HG03103 (cell line): ENCODE results near the gene PARVA.

Experiments used
- ATAC-seq: cut with Tn5 transposase; IDR thresholded peaks from one replicate; pipeline ENCODE4 v1.9.1; 2021; ENCODE audit warnings: low read depth; ENCODE audit not compliant: unreplicated experiment

The PARVA gene

DNA sequence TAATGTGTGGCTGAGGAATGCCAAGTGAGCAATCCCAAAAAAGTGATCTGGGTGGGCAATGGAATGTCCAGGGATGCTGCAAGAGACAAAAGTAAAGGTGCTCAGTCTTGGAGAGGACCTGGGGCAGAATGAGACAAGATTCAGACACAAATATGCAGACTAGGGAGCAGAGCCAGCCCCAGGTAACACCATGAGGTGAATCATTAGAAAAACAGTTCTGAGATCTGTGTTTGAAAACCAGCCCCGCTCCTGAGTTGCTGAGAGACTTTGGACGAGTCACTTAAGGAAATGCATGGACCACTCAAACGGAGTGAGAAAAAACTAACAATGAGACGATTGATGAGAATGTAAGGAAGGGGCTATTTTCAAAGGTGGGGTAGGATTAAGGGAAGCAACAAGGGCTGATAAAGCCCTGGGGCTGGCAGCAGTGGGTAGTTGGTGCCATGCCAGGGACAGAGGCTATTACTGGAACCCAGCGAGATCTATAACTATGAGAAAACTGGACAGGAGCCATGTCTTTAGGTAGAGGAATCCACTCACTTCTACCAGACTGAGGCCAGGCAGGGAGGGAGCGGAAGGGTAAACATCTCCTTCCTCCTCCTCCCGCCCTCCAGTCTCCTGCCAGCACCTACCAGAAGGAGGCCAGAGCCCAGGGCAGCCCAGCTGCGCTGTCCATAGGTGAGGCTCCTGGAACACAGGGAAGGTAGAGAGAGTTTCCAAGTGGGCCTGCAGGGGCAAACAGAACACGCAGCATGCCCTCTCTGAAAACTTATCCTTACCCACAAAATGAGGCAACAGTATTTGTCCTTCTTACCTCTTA lies 166.4 kb downstream of the PARVA start:
- no peak for ATAC-seq

DNA sequence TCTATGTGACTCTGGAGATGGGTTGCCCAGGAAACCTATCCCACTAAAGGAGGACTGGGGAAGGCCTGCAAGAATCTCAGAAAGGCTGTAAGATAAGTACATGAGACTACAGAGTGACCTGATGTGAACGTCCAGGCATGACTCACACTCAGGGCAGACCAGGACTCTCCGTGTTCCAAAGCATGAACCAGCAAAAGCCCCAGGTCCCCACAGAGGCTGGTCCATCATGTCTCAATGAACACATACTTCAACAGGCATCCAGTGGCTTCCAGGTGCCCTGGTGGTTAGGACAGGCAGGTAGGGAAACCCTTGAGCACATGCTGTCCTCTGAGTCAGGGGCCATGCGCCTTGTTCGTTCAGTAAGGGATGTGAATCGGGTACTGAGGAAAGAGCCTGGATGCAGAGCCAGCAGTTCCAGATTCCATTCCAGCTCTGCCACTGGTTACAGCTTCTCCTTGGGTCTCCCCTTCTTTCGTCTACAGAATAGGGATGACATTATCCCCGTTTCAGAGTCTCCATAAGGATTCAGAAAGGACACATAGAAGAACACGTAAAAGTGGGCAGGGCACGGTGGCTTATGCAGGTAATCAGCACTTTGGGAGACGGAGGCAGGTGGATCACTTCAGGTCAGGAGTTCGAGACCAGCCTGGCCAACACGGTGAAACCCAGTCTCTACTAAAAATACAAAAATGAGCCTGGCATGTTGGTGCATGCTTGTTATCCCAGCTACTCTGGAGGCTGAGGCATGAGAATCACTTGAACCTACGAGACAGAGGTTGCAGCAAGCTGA lies 167.8 kb downstream of the PARVA start:
- ATAC-seq: no peak

DNA sequence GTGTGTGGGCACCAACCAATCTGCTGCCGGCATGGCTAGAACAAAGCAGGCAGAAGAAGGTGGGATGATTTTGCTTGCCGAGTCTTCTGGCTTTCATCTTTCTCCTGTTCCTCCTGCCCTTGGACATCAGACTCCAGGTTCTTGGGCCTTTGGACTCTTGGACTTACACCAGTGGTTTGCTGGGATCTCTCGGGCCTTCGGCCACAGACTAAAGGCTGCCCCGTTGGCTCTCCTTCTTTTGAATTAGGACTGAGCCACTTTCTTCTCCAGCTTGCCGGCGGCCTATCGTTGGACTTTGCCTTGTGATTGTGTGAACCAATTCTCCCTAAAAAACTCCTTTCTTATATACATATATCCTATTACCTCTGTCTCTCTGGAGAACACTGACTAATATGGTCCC lies 168.8 kb downstream of the PARVA start:
- no peak for ATAC-seq

DNA sequence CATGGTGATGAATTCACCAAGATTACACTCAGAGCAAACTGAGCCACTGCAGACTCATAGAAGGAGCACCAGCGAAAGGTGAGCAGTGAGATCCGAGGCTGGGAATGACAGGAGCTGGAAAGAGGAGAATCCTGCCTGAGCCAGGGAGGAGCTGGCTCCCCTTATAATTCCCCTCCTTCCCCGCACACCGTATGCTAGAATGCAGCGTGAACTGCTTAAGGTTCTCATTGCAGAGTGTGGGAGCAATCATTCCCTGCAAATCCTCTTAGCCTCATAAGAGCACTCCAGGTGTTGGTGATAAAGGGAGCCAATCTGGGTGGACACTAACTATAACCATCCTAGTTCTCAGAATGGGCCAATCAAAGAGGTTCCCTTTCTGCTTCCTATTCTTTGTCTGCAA lies 169.3 kb downstream of the PARVA start:
- no peak for ATAC-seq

DNA sequence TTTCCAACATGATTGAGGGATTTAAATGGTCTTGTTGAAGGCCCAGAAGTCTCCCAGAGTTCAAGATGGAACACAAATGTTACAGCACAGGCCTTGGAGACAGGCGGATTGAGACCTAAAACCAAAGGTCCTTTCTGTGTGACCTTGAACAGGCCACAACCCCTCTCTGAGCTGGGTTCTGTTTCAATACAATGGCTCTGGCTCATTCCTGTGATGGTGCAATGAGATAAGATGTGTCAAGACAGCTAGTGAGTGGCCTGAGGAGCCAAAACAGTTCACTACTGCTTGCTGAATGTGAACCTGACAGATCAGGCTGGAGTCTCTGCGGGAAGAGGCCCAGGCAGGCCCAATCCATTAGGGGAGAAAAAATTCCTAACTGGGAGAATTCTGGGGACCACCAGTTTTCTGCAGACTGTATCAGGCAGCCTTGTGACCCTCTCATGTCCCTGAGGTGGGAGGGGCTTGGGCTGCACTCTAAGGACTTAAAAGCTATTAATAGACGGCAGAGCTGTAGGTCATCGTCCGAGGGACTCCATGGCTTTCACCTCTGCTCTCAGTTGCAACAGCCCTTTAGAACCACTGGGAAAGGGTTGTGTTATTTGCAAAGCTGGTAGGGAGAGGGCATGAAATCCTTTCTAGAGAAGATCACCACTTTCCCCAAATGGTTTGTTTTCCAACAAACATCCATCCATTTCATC lies 170.7 kb downstream of the PARVA start:
- ATAC-seq: no peak

DNA sequence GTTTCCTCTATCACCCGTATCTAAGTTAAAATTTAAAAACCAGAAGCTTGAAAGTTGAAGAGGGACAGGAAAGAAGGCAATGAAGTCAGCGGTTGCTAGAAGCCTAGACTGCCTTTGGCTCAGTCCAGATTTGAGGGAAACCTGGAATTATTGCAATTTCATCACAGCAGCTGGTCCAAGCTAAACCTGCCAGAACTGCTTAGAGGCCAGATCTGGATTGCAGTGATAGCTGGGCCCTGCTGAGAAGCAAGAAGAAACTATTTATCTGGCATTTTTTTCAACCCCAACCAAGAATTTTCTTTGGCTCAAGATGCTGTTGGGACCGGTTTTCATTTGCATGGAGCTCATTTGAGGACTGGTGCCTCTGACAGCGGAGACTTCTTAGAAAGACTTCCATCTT lies 175.3 kb downstream of the PARVA start:
- ATAC-seq: no peak

DNA sequence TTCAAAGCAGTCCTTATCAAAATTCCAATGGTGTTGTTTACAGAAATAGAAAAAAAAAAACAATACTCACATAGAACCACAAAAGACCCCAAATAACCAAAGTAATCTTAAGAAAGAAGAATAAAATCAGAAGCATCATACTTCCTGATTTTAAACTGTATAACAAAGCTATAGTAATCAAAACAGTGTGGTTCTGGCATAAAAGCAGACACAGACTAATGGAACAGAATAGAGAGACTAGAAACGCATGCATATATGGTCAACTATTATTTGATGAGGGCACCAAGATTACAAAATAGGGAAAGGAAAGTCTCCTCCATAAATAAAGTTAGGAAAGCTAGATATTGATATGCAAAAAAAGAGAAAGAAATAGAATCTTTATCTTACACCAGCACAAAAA lies 176.8 kb downstream of the PARVA start:
- no peak for ATAC-seq

DNA sequence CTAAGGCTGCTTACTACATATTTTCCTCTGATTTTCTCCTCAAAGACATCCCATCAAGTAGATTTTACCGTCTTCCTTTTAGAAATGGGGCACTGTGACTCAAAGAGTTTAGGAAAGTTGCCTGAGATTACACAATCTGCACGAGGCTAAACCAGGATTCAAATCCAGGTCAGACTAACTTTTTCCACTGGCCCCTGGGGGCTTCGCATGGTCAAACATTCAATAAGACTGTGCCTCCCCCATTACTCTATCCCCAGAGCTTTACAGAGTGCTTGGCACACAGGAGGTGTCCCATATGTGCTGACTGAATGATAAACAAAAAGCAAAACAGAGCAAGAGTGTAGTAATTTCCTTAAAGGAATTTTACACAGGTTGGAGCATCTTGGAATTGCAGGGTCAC lies 178.8 kb downstream of the PARVA start:
- no peak for ATAC-seq

DNA sequence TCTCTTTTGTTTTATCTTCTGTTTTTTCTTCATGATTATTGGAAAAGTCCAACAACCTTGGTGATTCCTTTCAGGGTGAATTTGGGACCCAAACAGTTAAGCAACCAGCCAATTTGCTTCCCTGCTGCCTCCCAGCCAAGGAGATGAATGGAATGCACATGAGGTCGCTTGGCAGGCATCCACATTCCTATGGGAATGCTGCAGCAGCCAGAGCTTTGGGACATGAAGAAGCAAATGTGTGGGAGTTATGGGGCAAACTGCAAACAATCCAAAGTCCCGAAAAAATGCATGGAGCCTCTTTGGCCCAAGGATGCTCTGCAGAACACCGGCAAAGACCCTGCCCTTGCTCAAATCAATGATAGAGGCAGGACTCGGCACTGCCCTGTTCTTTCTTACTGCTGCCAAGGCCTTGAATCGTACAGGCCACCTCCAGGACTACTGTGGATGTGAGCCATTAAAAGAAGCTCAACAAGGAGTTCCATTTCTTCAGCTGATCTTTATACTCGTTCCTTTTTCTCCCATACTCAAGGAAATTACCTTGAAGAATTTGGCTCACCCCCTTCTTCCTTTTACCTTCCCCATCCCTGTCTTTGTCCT lies 179.5 kb downstream of the PARVA start:
- ATAC-seq: no peak

DNA sequence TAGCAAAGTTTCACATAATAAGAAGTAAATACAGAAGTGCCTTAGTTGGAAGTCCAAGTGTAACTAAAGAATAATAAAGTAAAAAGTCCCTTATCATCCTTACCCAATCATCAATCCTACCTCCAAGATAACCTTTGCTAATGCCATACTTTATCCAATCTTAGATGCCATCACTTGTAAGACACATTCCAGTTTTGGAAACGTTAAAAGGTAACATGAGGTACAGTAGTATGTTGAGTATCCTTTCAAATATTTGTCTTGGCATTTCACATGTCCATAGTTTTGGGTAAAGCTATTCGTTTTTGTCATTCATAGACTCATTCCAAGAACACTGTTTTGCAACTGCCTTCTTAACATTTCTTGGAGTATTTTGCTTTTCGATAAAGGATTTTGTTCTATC lies 181.6 kb downstream of the PARVA start:
- no peak for ATAC-seq

DNA sequence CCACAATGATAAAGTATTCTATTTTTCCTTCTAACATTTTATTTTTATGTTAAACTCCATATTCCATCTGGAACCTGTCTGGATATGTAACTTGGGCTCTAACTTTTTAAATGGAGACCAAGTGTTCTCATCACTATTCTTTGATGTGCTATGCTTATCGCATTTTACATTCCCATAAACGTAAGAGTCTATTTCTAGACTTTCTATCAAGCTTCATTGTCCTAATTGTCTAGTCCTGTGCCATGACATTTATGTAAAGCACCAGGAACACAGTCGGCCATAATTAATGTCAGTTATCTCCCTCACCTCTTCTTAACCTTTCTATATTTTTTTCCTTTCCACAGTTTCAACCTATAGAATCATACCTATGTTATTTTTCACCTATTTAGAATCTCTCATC lies 183.0 kb downstream of the PARVA start:
- no peak for ATAC-seq

DNA sequence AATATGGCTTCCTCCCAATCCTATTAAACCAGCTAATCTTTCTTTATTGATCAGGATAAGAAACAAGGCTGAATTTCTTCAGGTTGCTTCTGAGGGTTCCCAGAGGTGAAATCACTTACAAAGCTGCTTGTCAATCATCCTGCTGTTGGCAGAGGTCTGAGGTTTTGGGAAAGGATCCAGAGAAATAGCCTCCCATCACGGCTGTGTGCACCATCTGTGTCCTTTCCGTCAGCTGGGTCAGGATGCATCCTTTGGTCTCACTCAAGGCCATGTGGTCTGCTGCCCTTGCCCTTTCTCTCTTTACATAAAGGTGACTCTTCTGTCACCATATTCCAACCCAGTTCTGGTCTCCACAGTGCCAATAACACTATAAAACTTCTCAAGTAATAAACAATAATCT lies 183.5 kb downstream of the PARVA start:
- ATAC-seq: no peak

DNA sequence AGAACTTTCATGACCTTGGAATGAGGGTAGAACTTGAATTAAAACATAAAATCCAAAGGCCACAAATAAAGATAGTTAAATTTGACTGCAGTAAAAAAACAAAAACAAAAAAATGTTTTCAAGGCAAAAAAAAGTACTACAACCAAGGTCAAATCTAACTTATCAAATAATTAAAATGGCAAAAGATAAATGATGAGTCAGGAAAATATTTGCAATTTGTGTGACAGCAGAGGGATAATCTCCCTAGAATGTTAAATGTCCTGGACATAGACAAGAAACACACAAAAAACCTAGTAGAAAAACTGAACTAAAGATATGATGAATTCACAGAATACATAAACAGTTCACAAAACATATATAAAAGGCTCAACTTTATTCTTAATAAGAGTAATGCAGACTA lies 186.6 kb downstream of the PARVA start:
- no peak for ATAC-seq

DNA sequence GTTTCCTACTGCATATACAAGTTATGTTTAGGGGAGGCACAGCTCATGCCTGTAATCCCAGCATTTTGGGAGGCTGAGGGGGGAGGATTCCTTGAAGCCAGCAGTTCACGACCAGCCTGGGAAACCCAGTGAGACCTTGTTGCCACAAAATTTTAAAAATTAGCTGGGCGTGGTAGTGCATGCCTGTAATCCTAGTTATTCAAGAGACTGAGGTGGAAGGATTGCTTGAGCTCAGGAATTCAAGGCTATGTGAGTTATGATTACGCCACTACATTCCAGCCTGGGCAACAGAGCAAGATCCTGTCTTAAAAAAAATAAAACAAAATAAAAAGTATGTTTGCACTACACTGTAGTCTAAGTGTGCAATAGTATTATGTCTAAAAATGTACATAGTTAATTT lies 188.0 kb downstream of the PARVA start:
- ATAC-seq: no peak

DNA sequence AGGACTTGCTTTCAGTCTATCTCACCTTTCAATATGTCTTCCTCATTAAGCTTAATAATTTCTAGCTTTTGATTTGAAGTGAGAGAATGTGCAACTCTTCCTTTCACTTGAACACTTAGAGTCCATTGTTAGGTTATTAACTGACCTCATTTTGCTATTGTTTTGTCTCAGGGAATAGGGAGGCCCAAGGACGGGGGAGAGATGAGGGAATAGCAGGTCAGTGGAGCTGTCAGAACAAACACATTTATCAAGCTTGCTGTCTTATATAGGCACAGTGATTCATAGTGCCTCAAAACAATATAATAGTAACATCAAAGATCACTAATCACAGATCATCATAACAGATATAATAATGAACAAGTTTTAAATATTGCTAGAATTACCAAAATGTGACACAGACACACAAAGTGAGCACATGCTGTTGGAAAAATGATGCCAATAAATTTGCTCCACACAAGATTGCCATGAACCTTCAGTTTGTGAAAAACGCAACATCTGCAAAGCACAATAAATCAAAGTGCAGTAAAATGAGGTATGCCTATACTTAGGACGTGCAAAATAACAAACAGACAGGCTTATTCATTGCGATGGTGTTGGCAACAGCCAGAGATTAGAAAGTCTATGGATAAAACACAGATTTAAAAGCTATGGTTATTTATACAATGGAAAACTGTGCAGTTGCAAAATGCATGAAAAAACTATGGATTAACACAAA lies 190.5 kb downstream of the PARVA start:
- ATAC-seq: no peak

DNA sequence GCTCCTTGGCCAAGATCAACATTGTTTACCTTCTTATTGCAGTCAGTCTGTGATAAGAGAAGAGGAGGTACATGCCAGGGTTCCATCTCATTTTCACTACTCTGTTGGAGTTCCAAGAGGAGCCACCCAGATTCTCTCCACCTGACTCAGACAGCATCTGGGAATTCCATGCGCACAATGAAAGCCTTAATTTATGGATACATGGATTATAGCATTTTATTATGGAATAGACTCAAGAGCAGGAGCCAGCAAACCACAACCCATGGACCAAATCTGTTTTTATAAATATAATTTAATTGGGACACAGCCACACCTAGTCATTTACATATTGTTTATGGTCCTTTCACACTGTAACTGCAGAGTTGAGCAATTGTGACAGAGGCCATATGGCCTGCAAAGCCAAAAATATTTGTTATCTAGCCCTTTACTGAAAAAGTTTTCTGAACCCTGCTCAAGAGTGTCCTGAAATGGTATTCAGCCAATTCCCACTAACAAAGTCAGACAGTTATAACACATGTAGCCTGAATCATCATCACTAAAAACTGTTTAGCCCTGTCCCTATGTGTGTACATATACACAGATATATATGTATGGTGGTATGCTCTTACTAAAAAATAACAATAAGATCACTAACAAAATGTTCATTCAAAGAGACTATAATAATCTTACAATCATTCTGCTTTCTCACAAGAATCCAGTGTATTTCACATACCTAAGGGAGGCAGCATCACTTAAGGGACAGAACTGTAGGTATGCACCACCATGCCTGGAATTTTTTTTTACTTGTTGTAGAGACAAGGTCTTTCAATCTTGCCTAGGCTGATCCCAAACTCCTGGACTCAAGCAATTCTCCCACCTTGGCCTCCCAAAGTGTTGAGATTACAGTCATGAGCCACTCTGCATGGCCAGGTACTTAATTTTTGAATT lies 192.4 kb downstream of the PARVA start:
- no peak for ATAC-seq

DNA sequence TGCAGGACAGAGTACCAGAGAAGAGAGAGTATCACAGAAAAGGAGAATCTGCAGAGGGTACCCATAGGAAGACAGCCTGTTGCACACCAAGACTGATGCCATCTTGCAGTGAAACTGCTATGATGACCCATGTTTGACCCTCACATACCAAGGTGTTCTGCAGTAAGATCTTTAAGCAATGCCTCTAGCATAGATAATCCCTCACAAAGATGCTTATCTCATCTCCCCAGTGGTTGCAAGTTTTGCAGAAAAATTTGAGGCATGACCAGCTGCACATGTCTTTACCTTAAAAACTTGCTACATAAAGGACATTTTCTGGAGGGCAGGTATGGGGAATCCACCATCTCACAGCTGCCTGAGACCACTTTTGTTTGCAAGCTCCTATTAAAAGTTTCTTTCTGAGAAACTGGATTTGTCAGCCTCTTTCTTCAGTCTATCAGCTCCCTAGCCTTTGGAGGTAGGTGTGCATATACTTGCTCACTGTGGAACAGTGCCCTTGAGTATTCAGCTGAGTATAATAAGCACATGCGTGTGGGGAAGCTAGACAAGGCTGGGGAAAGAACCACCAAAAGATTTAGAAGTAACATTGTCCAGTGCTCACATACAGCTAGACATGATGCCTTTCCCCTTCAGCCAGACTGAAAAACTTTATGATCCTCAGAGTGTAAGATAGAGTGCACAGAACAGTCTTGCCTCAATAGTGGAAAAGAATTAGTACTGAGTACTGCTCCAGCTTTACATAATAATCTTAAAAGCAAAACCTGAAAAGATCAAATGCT lies 196.5 kb downstream of the PARVA start:
- no peak for ATAC-seq

DNA sequence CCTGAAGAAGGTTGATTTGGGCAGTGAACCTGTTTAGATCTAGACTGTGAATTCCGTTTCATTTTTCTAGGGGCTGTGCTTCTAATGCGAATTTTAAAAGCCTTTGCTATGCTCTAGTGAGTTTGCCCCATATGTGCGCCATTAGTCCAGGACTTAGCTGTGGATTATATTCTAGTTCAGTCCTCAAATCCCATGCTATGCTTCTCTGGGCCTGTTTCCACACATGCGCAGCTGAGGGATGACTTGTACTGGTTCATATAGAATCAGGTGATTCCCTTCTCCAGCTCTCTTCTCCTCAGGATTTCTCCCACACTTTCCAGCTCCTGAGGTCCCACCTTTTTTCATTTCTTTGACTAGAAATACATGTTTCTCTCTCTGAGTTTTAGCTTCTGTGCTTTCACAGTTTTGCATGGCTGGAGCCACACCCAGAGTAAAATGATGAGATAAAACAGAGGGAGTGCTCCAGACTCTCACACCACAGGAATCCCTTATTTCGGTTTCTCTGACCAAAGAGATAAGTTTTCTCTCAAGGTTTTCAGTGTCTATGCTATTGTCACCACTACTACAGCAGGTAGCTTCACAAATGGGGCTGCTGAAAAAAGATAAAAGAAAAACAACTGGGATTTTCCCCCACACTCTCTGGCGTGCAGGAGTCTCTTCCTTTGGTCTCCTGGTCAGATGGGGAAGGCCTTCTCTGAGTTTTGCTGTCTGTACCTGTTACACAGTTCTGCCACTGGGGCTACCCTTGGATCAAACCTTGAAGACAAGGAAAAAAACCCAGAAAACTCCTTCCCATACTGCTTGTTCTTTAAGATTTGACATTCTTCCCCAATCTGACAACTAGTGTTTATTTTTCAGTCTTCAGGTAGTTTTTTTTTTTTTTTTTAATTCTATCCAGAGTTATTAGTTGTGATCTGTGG lies 200.6 kb downstream of the PARVA start:
- no peak for ATAC-seq
